Gastrocnemius medialis (tissue), 4 donors: ENCODE results near the gene RNF14.

Experiments used
- CTCF ChIP-seq, 5 experiments: fragments of 450-650 bp in 3 of 5; fragments of 200-600 bp in 2 of 5; sonication (generic) in 2 of 5; IDR thresholded peaks in 4 of 5; conservative IDR thresholded peaks in 1 of 5; 1 replicate in 4 of 5; 2 replicates in 1 of 5; pipeline ENCODE4 v1.5.1; 2016 to 2019; ENCODE audit warnings: antibody characterized with exemption in 5 of 5, mild to moderate bottlenecking in 3 of 5, moderate library complexity in 3 of 5
- POLR2A ChIP-seq, 2 donors: fragments of 450-650 bp; IDR thresholded peaks; one replicate each; pipeline ENCODE4 v1.6.1; 2017; ENCODE audit warnings: antibody characterized with exemption in 2 of 2, mild to moderate bottlenecking in 2 of 2, moderate library complexity in 2 of 2

- TF ChIP-seq CTCF (IDR thresholded peaks at IDR 0.05 in 4 of 5, conservative IDR thresholded peaks at IDR 0.05 in 1 of 5): no peak
- TF ChIP-seq POLR2A (IDR thresholded peaks at IDR 0.05): no peak
These were observed 16.9 kb upstream of the RNF14 start for GRCh38 chr5:141952020-141952419.
